ENCODE measurements around the gene BMPR1B. TPM values are rescaled to one million over a fixed set of nuclear protein-coding genes. Genes with fewer than 3 reads are reported as not detected.
A peak's percentile ranks its signal among the peaks of the same experiment; 100 is the strongest.

Gene BMPR1B
- total RNA-seq, 2 experiments from 2014 or later = not detected

DNA sequence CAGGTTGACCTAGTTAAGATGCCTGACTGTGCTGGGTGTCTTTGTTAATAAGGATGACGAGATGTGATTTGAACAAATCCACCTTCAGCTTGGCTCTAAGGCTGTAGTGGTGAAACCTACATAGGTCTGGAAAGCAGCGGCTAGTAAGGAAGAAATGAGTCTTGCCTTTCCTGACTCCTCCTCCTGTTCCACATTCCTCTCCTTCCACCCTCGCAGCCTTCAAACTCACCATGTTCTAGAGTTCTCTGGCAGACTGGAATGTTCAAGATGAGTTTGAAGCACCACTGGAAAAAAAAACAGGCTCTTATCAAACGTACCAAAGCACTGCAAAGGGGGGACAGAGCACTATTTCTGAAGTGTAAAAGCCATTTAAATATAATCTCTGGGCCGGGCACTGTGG lies 395.4 kb downstream of the BMPR1B start:
- H3K4me1 Mint-ChIP-seq (ENCODE audit: low read depth) = peaks cover 22% of the 10 kb centered on the region
- intact Hi-C loops (cut with DNase I, micrococcal nuclease) = no loop called here
- POLR2A ChIA-PET = no interaction called here
- DNase-seq (no peak), ATAC-seq (ENCODE audit: poor library complexity) (no peak)
- Histone ChIP-seq H3K4me1 (ENCODE audit: insufficient read depth, low read length) (peaks cover 3% of the 10 kb centered on the region), H3K27ac (ENCODE audit: low read depth in 1 of 2, low read length in 2 of 2) (no peak overlapping the region), H3K9me3 (ENCODE audit: control insufficient read depth in 1 of 2, insufficient read depth in 1 of 2, low read length in 2 of 2) (no peaks in the 10 kb centered on the region), H3K36me3 (ENCODE audit: insufficient read depth, low read length) (no peaks in the 10 kb centered on the region), H3K27me3 (ENCODE audit: control insufficient read depth in 1 of 2, insufficient read depth in 2 of 2, low read length in 2 of 2) (no peaks in the 10 kb centered on the region), H3K4me3 (ENCODE audit: low read length) (no peak overlapping the region)
- no peak overlapping the region for H3K4me3 Mint-ChIP-seq
- CTCF ChIA-PET = no interaction called here
- no peaks in the 10 kb centered on the region for H3K36me3 Mint-ChIP-seq (ENCODE audit: low read depth)
- no peak for TF ChIP-seq CTCF (IDR thresholded peaks at IDR 0.05)
- H3K9me3 Mint-ChIP-seq = no peaks in the 10 kb centered on the region
- H3K27me3 Mint-ChIP-seq = no peaks in the 10 kb centered on the region
- no peak overlapping the region for H3K27ac Mint-ChIP-seq

GRCh38 chr4:95155759-95156451 lies 398.1 kb downstream of the BMPR1B start:
- H3K27ac Mint-ChIP-seq = no peak overlapping the region
- H3K9me3 Mint-ChIP-seq = no peaks in the 10 kb centered on the region
- Histone ChIP-seq H3K9me3 (ENCODE audit: control insufficient read depth in 1 of 2, insufficient read depth in 1 of 2, low read length in 2 of 2) (no peaks in the 10 kb centered on the region), H3K27me3 (ENCODE audit: control insufficient read depth in 1 of 2, insufficient read depth in 2 of 2, low read length in 2 of 2) (no peaks in the 10 kb centered on the region), H3K4me1 (ENCODE audit: insufficient read depth, low read length) (peaks cover 3% of the 10 kb centered on the region), H3K4me3 (ENCODE audit: low read length) (no peak overlapping the region), H3K36me3 (ENCODE audit: insufficient read depth, low read length) (no peaks in the 10 kb centered on the region), H3K27ac (ENCODE audit: low read depth in 1 of 2, low read length in 2 of 2) (no peak overlapping the region)
- ChIA-PET POLR2A (no interaction called here), CTCF (no interaction called here)
- no peaks in the 10 kb centered on the region for H3K36me3 Mint-ChIP-seq (ENCODE audit: low read depth)
- peak; percentile 77 for ATAC-seq (ENCODE audit: poor library complexity)
- peak; percentile 71 for TF ChIP-seq CTCF (IDR thresholded peaks at IDR 0.05)
- peaks cover 22% of the 10 kb centered on the region for H3K4me1 Mint-ChIP-seq (ENCODE audit: low read depth)
- no peaks in the 10 kb centered on the region for H3K27me3 Mint-ChIP-seq
- intact Hi-C loops (cut with DNase I, micrococcal nuclease) = loop anchor here in 1 of 2 experiments (5.0 kb wide), 1 partner anchor 1196 kb away; no protein-coding TSS in a partner anchor
- peak overlapping the region; percentile 60 for H3K4me3 Mint-ChIP-seq
- DNase-seq = peak in 3 of 14 experiments; percentile 58 to 62 (median 58)

- no peak for DNase-seq
- Mint-ChIP-seq H3K4me1 (ENCODE audit: low read depth) (peaks cover 22% of the 10 kb centered on the region), H3K27ac (no peak overlapping the region), H3K9me3 (no peaks in the 10 kb centered on the region), H3K27me3 (no peaks in the 10 kb centered on the region), H3K4me3 (no peak overlapping the region), H3K36me3 (ENCODE audit: low read depth) (no peaks in the 10 kb centered on the region)
- no peaks in the 10 kb centered on the region for H3K27me3 ChIP-seq (ENCODE audit: control insufficient read depth in 1 of 2, insufficient read depth in 2 of 2, low read length in 2 of 2)
- peak; percentile 22 for TF ChIP-seq CTCF (IDR thresholded peaks at IDR 0.05)
- intact Hi-C loops (cut with DNase I, micrococcal nuclease) = loop anchor here in 1 of 2 experiments (5.0 kb wide), 1 partner anchor 1196 kb away; no protein-coding TSS in a partner anchor
- POLR2A ChIA-PET = no interaction called here
- no peak overlapping the region for H3K27ac ChIP-seq (ENCODE audit: low read depth in 1 of 2, low read length in 2 of 2)
- ATAC-seq (ENCODE audit: poor library complexity) = no peak
- CTCF ChIA-PET = no interaction called here
- H3K4me3 ChIP-seq (ENCODE audit: low read length) = no peak overlapping the region
- peaks cover 3% of the 10 kb centered on the region for H3K4me1 ChIP-seq (ENCODE audit: insufficient read depth, low read length)
- H3K9me3 ChIP-seq (ENCODE audit: control insufficient read depth in 1 of 2, insufficient read depth in 1 of 2, low read length in 2 of 2) = no peaks in the 10 kb centered on the region
- no peaks in the 10 kb centered on the region for H3K36me3 ChIP-seq (ENCODE audit: insufficient read depth, low read length)
These were observed 398.7 kb downstream of the BMPR1B start for GRCh38 chr4:95156452-95156765.
